HepG2 (cell line): ENCODE measurements around the gene CNOT2. TPM values are rescaled to one million over a fixed set of nuclear protein-coding genes. Genes with fewer than 3 reads are reported as not detected.
A peak's percentile ranks its signal among the peaks of the same experiment; 100 is the strongest.

Source experiments
- ATAC-seq: fragments of 200-7000 bp; cut with Tn5 transposase; 3 replicates; pipeline ENCODE4 v1.9.1; 2020; ENCODE audit warnings: mild to moderate bottlenecking, moderate library complexity
- BruUV-seq: library from RNA; stranded (reverse); fragments of 400-500 nt; replicated peaks from 2 replicates; lab custom pipeline; 2021; lab: Mats Ljungman, UMichigan
- CTCF ChIA-PET: fragments of 300-600 bp; formaldehyde crosslinking; extraction: SDS; loops from one replicate; lab custom pipeline; 2021; ENCODE audit warnings: low total read pairs, inconsistent platforms, low intra/inter-chr PET ratio; lab: Yijun Ruan, JAX
- POLR2A ChIA-PET: fragments of 350-600 bp; sonication (Branson Sonifier 250); formaldehyde crosslinking; loops from one replicate; lab custom pipeline; 2020; ENCODE audit warnings: antibody characterized with exemption, inconsistent platforms; lab: Yijun Ruan, JAX
- DNase-seq: peaks from one replicate; pipeline ENCODE4 v3.0.0-alpha.2; 2015; ENCODE audit warnings: low spot score
- FAIRE-seq: peaks from 3 replicates; lab custom pipeline; 2011; peaks lifted over from hg19 to GRCh38; lab: Jason Lieb, UNC
- H2AFZ ChIP-seq: one replicate; pipeline ENCODE4 v1.6.1; 2011; ENCODE audit warnings: low read length, inconsistent platforms
- H3K27ac ChIP-seq: fragments of 300-600 bp; 3 replicates; pipeline ENCODE4 v1.8.0; 2011; ENCODE audit warnings: mixed run types, mild to moderate bottlenecking, mixed read lengths, low read length, inconsistent platforms; ENCODE audit not compliant: insufficient read depth; ENCODE audit errors: extremely low read length
- H3K27me3 ChIP-seq, 2 experiments: fragments of 200-600 bp in 1 of 2; 2 replicates in 1 of 2; 3 replicates in 1 of 2; pipeline versions ENCODE4 v1.6.0 to v1.8.0; 2011; ENCODE audit warnings: low read length in 2 of 2, mild to moderate bottlenecking in 2 of 2, moderate library complexity in 2 of 2, inconsistent platforms in 1 of 2; ENCODE audit not compliant: insufficient read depth in 2 of 2, control insufficient read depth in 1 of 2
- H3K36me3 ChIP-seq, 2 experiments: fragments of 200-600 bp in 1 of 2; replicated peaks in 1 of 2; 2 replicates in 1 of 2; 3 replicates in 1 of 2; pipeline versions ENCODE4 v1.5.1 to v1.8.0; 2011; ENCODE audit warnings: low read length in 2 of 2, inconsistent platforms in 1 of 2; ENCODE audit not compliant: insufficient read depth in 2 of 2, control insufficient read depth in 1 of 2
- H3K4me1 ChIP-seq: 2 replicates; pipeline ENCODE4 v1.5.1; 2012; ENCODE audit warnings: low read length, inconsistent platforms; ENCODE audit not compliant: insufficient read depth
- H3K4me2 ChIP-seq: 2 replicates; pipeline ENCODE4 v1.6.0; 2011; ENCODE audit warnings: low read depth, low read length, inconsistent platforms
- H3K4me3 ChIP-seq, 3 experiments: fragments of 200-600 bp in 1 of 3; sonication (generic), shearing (Covaris generic) in 1 of 3; replicated peaks in 1 of 3; 2 replicates each; pipeline ENCODE4 v1.5.1; 2011 to 2016; ENCODE audit warnings: low read length in 3 of 3, inconsistent platforms in 2 of 3, low read depth in 2 of 3, mild to moderate bottlenecking in 2 of 3, control low read depth in 1 of 3, mixed read lengths in 1 of 3; ENCODE audit not compliant: insufficient read depth in 1 of 3
- H3K79me2 ChIP-seq: one replicate; pipeline ENCODE4 v1.6.1; 2011; ENCODE audit warnings: low read length, inconsistent platforms; ENCODE audit not compliant: insufficient read depth
- H3K9ac ChIP-seq: 2 replicates; pipeline ENCODE4 v1.6.0; 2011; ENCODE audit warnings: mild to moderate bottlenecking, low read depth, low read length, inconsistent platforms; ENCODE audit not compliant: insufficient read depth
- H3K9me3 ChIP-seq: 2 replicates; pipeline ENCODE4 v1.5.1; 2012; ENCODE audit warnings: mild to moderate bottlenecking, low read length
- H4K20me1 ChIP-seq: 2 replicates; pipeline ENCODE4 v1.6.0; 2011; ENCODE audit warnings: inconsistent platforms, mild to moderate bottlenecking, low read length, moderate library complexity; ENCODE audit not compliant: insufficient read depth
- HNF1A ChIP-seq, 2 experiments: sonication (generic) in 1 of 2; formaldehyde crosslinking in 1 of 2; IDR thresholded peaks; 2 replicates each; pipeline versions ENCODE4 v1.4.0 to v1.6.1; 2016 to 2020; ENCODE audit warnings: borderline replicate concordance in 1 of 2, low read depth in 1 of 2, mild to moderate bottlenecking in 1 of 2, missing genetic modification reagents in 1 of 2
- JUNB ChIP-seq: sonication (generic); formaldehyde crosslinking; IDR thresholded peaks from 2 replicates; pipeline ENCODE4 v1.8.0; 2022; ENCODE audit warnings: missing genetic modification reagents, mild to moderate bottlenecking, borderline replicate concordance
- MATR3 ChIP-seq: sonication (generic); formaldehyde crosslinking; IDR thresholded peaks from 2 replicates; pipeline ENCODE4 v1.4.0; 2020; ENCODE audit warnings: missing genetic modification reagents
- NCOA5 ChIP-seq: sonication (generic); formaldehyde crosslinking; IDR thresholded peaks from 2 replicates; pipeline ENCODE4 v1.4.0; 2020; ENCODE audit warnings: missing genetic modification reagents
- POLR2AphosphoS5 ChIP-seq: IDR thresholded peaks from 2 replicates; pipeline ENCODE4 v1.6.1; 2012; ENCODE audit warnings: low read depth, low read length
- POLR2G ChIP-seq: fragments of 200-400 bp; formaldehyde crosslinking; IDR thresholded peaks from 2 replicates; pipeline ENCODE4 v1.6.1; 2018; ENCODE audit warnings: mild to moderate bottlenecking, low read depth, low read length, moderate library complexity
- SATB2 ChIP-seq: sonication (generic); formaldehyde crosslinking; IDR thresholded peaks from 2 replicates; pipeline ENCODE4 v1.5.0; 2020; ENCODE audit warnings: missing genetic modification reagents
- ZNF160 ChIP-seq: sonication (generic); formaldehyde crosslinking; IDR thresholded peaks from 2 replicates; pipeline ENCODE4 v1.8.0; 2022; ENCODE audit warnings: mild to moderate bottlenecking, inconsistent platforms, missing genetic modification reagents
- WGBS: methylation state at CpG from one replicate; pipeline ENCODE4 v1.1.6; 2017; ENCODE audit warnings: low lambda C conversion rate; 5-methylcytosine and 5-hydroxymethylcytosine counted together
- in situ Hi-C: cut with HindIII; loops from 2 replicates; pipeline ENCODE4 v1.10.0; 2017; ENCODE audit warnings: low pct_unique_long_range_greater_than_20kb; ENCODE audit not compliant: extremely low pct_ligation_motif_present
- intact Hi-C: fragments of 100-400 bp; cut with micrococcal nuclease; formaldehyde crosslinking; loops from one replicate; pipeline ENCODE4 v1.10.0; 2022; ENCODE audit not compliant: unreplicated experiment
- polyA plus RNA-seq, 8 experiments: library from polyadenylated mRNA; depleted of rRNA in 3 of 8; stranded (reverse) in 7 of 8; unstranded in 1 of 8; fragments of >200 nt; fragmentation: Illumina TruSeq in 4 of 8; extraction: Trizol in 4 of 8; gene quantifications; 2 replicates each; pipeline versions ENCODE4 v1.2.1 to v1.2.3, GENCODE V29; 2011 to 2016; ENCODE audit warnings: low read depth in 4 of 8, missing spikeins in 1 of 8, mixed read lengths in 1 of 8; ENCODE audit not compliant: insufficient read depth in 1 of 8
- total RNA-seq, 5 experiments: library from RNA; depleted of rRNA; stranded (reverse); fragments of >200 nt; fragmentation: Illumina TruSeq; extraction: Trizol; gene quantifications; 2 replicates each; pipeline ENCODE4 v1.2.3, GENCODE V29; 2016; ENCODE audit warnings: low read depth in 1 of 5

The CNOT2 gene
- total and polyA plus RNA-seq, 2 of the 13 experiments (the other 11 are each of a cell fraction or from before 2014, with no cell fraction given), result 54.5 to 76.6 TPM

GRCh38 chr12:70213707-70214106 lies 29.5 kb upstream of the CNOT2 start:
- Histone ChIP-seq H3K27ac (no peak overlapping the region), H3K9ac (no peak overlapping the region), H3K4me1 (0 out of 2 replicates have a peak, but pooled peaks cover 5% of the 10 kb centered on the region), H3K4me3 (no peak overlapping the region), H3K79me2 (no peaks in the 10 kb centered on the region), H3K36me3 (no peaks in the 10 kb centered on the region), H2AFZ (no peak overlapping the region), H3K9me3 (peaks cover 41% of the 10 kb centered on the region), H4K20me1 (no peaks in the 10 kb centered on the region), H3K4me2 (no peak overlapping the region), H3K27me3 (no peaks in the 10 kb centered on the region; a peak in 1 of 5 replicates)
- FAIRE-seq, result no peak
- TF ChIP-seq ZNF160 (peak; percentile 98), POLR2G (no peak)
- intact Hi-C loops, result no loop called here
- ChIA-PET POLR2A (no interaction called here), CTCF (no interaction called here)
- BruUV-seq, result no TSS peak
- in situ Hi-C loops, result no loop called here
- no peak for DNase-seq
- ATAC-seq, result no peak

- 0 out of 2 replicates have a peak, but pooled peaks cover 5% of the 10 kb centered on the region for H3K4me1 ChIP-seq
- H3K4me2 ChIP-seq, result no peak overlapping the region
- no peaks in the 10 kb centered on the region for H3K79me2 ChIP-seq
- CTCF ChIA-PET, result no interaction called here
- no peak for ATAC-seq
- no peaks in the 10 kb centered on the region for H4K20me1 ChIP-seq
- BruUV-seq, result no TSS peak
- POLR2A ChIA-PET, result no interaction called here
- WGBS, result 4% methylated on average over 2 of the region's 2 CpGs
- FAIRE-seq, result no peak
- H3K36me3 ChIP-seq, result no peaks in the 10 kb centered on the region
- no peak overlapping the region for H3K27ac ChIP-seq
- peaks cover 27% of the 10 kb centered on the region for H3K9me3 ChIP-seq
- H3K9ac ChIP-seq, result no peak overlapping the region
- intact Hi-C loops (no loop called here), in situ Hi-C loops (no loop called here)
- H3K4me3 ChIP-seq, result no peak overlapping the region
- no peaks in the 10 kb centered on the region; a peak in 1 of 5 replicates for H3K27me3 ChIP-seq
- H2AFZ ChIP-seq, result no peak overlapping the region
- DNase-seq, result no peak
- no peak for TF ChIP-seq MATR3 (CRISPR knock-in tag)
- TF ChIP-seq HNF1A (IDR thresholded peaks at IDR 0.05; ENCODE audit: low read depth), result no peak
- no peak for TF ChIP-seq HNF1A (CRISPR knock-in tag; IDR thresholded peaks at IDR 0.05; ENCODE audit: borderline replicate concordance)
- no peak for TF ChIP-seq SATB2
- TF ChIP-seq NCOA5 (CRISPR knock-in tag), result no peak
- no peak for TF ChIP-seq JUNB (CRISPR knock-in tag)
- no peak for TF ChIP-seq POLR2AphosphoS5
Observed at GRCh38 chr12:70214972-70215617, 28.1 kb upstream of the CNOT2 start.
